Keratinocyte (primary cell): Measurements from ENCODE around the gene FLT3LG. TPM values are rescaled to one million over a fixed set of nuclear protein-coding genes. Genes with fewer than 3 reads are reported as not detected.

ENCODE experiments used
- DNase-seq: peaks from one replicate; pipeline ENCODE4 v3.0.0-alpha.2; 2011; ENCODE audit warnings: low read depth, missing footprints, low spot score
- FAIRE-seq: peaks from 2 replicates; lab custom pipeline; 2011; peaks lifted over from hg19 to GRCh38; lab: Jason Lieb, UNC
- H2AFZ ChIP-seq: 2 replicates; pipeline ENCODE4 v1.6.0; 2012; ENCODE audit warnings: low read length, control low read depth, inconsistent platforms; ENCODE audit not compliant: control insufficient read depth
- H3K27ac ChIP-seq: 2 replicates; pipeline ENCODE4 v1.5.1; 2011; ENCODE audit warnings: low read length; ENCODE audit not compliant: control insufficient read depth, insufficient read depth
- H3K27me3 ChIP-seq: 3 replicates; pipeline ENCODE4 v1.6.0; 2011; ENCODE audit warnings: low read length; ENCODE audit not compliant: control insufficient read depth, insufficient read depth; ENCODE audit errors: extremely low read depth
- H3K36me3 ChIP-seq, 2 experiments: 2 replicates in 1 of 2; 3 replicates in 1 of 2; pipeline ENCODE4 v1.5.1; 2011; ENCODE audit warnings: low read length in 2 of 2, mild to moderate bottlenecking in 1 of 2; ENCODE audit not compliant: control insufficient read depth in 2 of 2, insufficient read depth in 2 of 2; ENCODE audit errors: extremely low read depth in 1 of 2
- H3K4me1 ChIP-seq: 3 replicates; pipeline ENCODE4 v1.5.1; 2011; ENCODE audit warnings: low read length; ENCODE audit not compliant: control insufficient read depth, insufficient read depth; ENCODE audit errors: extremely low read depth
- H3K4me2 ChIP-seq: 3 replicates; pipeline ENCODE4 v1.6.0; 2011; ENCODE audit warnings: low read depth, low read length; ENCODE audit not compliant: control insufficient read depth, insufficient read depth; ENCODE audit errors: extremely low read depth
- H3K4me3 ChIP-seq, 3 experiments: fragments of 200-600 bp in 1 of 3; sonication (generic) in 1 of 3; 2 replicates in 2 of 3; 3 replicates in 1 of 3; pipeline ENCODE4 v1.5.1; 2011 to 2016; ENCODE audit warnings: low read length in 3 of 3, mild to moderate bottlenecking in 3 of 3, control low read depth in 2 of 3, inconsistent platforms in 1 of 3, low read depth in 1 of 3, mixed read lengths in 1 of 3, mixed run types in 1 of 3, moderate library complexity in 1 of 3; ENCODE audit not compliant: control insufficient read depth in 2 of 3, insufficient read depth in 2 of 3; ENCODE audit errors: extremely low read depth in 1 of 3
- H3K79me2 ChIP-seq: 2 replicates; pipeline ENCODE4 v1.6.0; 2012; ENCODE audit warnings: low read length; ENCODE audit not compliant: control insufficient read depth, insufficient read depth
- H3K9ac ChIP-seq: 3 replicates; pipeline ENCODE4 v1.6.0; 2011; ENCODE audit warnings: low read length; ENCODE audit not compliant: control insufficient read depth, insufficient read depth; ENCODE audit errors: extremely low read depth
- H3K9me1 ChIP-seq: 3 replicates; pipeline ENCODE4 v1.6.0; 2011; ENCODE audit warnings: low read length; ENCODE audit not compliant: control insufficient read depth, insufficient read depth; ENCODE audit errors: extremely low read depth
- H3K9me3 ChIP-seq: 2 replicates; pipeline ENCODE4 v1.5.1; 2012; ENCODE audit warnings: low read depth, low read length; ENCODE audit not compliant: control insufficient read depth
- H4K20me1 ChIP-seq: 3 replicates; pipeline ENCODE4 v1.6.0; 2011; ENCODE audit warnings: low read length; ENCODE audit not compliant: control insufficient read depth, insufficient read depth; ENCODE audit errors: extremely low read depth
- CTCF ChIP-seq, 3 experiments: IDR thresholded peaks in 1 of 3; conservative IDR thresholded peaks in 1 of 3; optimal IDR thresholded peaks in 1 of 3; 2 replicates in 2 of 3; 3 replicates in 1 of 3; pipeline versions ENCODE3 to v1.5.1; 2011; ENCODE audit warnings: low read length in 3 of 3, mild to moderate bottlenecking in 3 of 3, moderate library complexity in 2 of 3, control low read depth in 1 of 3, inconsistent platforms in 1 of 3; ENCODE audit not compliant: insufficient read depth in 2 of 3; ENCODE audit errors: extremely low read depth in 1 of 3
- EZH2 ChIP-seq: IDR thresholded peaks from one replicate; pipeline ENCODE4 v1.6.1; 2012; ENCODE audit warnings: inconsistent platforms, mild to moderate bottlenecking, low read length, moderate library complexity
- dilution Hi-C: fragments of 300-500 bp; cut with MboI; formaldehyde crosslinking; loops from one replicate; pipeline ENCODE4 v1.7.0; 2020; ENCODE audit warnings: low sequenced_read_pairs; ENCODE audit not compliant: extremely low pct_ligation_motif_present
- polyA plus RNA-seq, 5 experiments: library from polyadenylated mRNA; depleted of rRNA in 3 of 5; stranded (reverse) in 3 of 5; stranded (forward) in 1 of 5; unstranded in 1 of 5; fragments of >200 nt; gene quantifications; 1 replicate in 1 of 5; 2 replicates in 3 of 5; 3 replicates in 1 of 5; pipeline versions ENCODE4 v1.2.1 to v1.2.3, GENCODE V29; 2011 to 2012; ENCODE audit warnings: missing spikeins in 2 of 5, low read depth in 1 of 5, low replicate concordance in 1 of 5

FLT3LG gene
- polyA plus RNA-seq, 1 donor (not counting 4 experiments of a cell fraction or from before 2014, with no cell fraction given): 0.80 TPM

GRCh38 chr19:49474542-49474924, 518 bp downstream of the FLT3LG start:
- dilution Hi-C loops: no loop called here
- H3K27ac ChIP-seq: no peak overlapping the region
- no peaks in the 10 kb centered on the region for H3K9me1 ChIP-seq
- no peak for FAIRE-seq
- peak overlapping the region; percentile 43 to 99 (median 66) for H3K4me3 ChIP-seq
- H3K9ac ChIP-seq: peak overlapping the region; percentile 69
- no peaks in the 10 kb centered on the region for H3K79me2 ChIP-seq
- peaks cover 4% of the 10 kb centered on the region for H3K4me1 ChIP-seq
- no peak for TF ChIP-seq EZH2
- no peak for TF ChIP-seq CTCF (optimal IDR thresholded peaks at IDR 0.05 in 1 of 3, IDR thresholded peaks at IDR 0.05 in 1 of 3, conservative IDR thresholded peaks at IDR 0.05 in 1 of 3; ENCODE audit: extremely low read depth in 1 of 3, insufficient read depth in 2 of 3, low read length in 3 of 3)
- peak overlapping the region; percentile 74 for H3K4me2 ChIP-seq
- no peaks in the 10 kb centered on the region for H3K36me3 ChIP-seq
- H3K27me3 ChIP-seq: peaks cover 4% of the 10 kb centered on the region
- H2AFZ ChIP-seq: peak overlapping the region; percentile 81
- H3K9me3 ChIP-seq: no peaks in the 10 kb centered on the region
- DNase-seq: no peak
- H4K20me1 ChIP-seq: no peaks in the 10 kb centered on the region

- Histone ChIP-seq H3K9me1 (no peaks in the 10 kb centered on the region), H3K27me3 (peaks cover 4% of the 10 kb centered on the region), H3K36me3 (no peaks in the 10 kb centered on the region), H4K20me1 (no peaks in the 10 kb centered on the region), H3K27ac (no peak overlapping the region), H3K4me3 (no peak overlapping the region), H3K9me3 (no peaks in the 10 kb centered on the region), H3K4me2 (no peak overlapping the region), H3K9ac (no peak overlapping the region), H3K79me2 (no peaks in the 10 kb centered on the region), H2AFZ (no peak overlapping the region), H3K4me1 (peaks cover 4% of the 10 kb centered on the region)
- dilution Hi-C loops: no loop called here
- FAIRE-seq (no peak), DNase-seq (no peak)
- no peak for TF ChIP-seq CTCF (optimal IDR thresholded peaks at IDR 0.05 in 1 of 3, IDR thresholded peaks at IDR 0.05 in 1 of 3, conservative IDR thresholded peaks at IDR 0.05 in 1 of 3; ENCODE audit: extremely low read depth in 1 of 3, insufficient read depth in 2 of 3, low read length in 3 of 3)
- no peak for TF ChIP-seq EZH2
These were observed 1.3 kb downstream of the FLT3LG start for GRCh38 chr19:49475191-49475917.
